K562 (cell line): ENCODE results near the gene SMC1A. TPM values are rescaled to one million over a fixed set of nuclear protein-coding genes. Genes with fewer than 3 reads are reported as not detected.

Source experiments
- ARID2 ChIP-seq: fragments of 450-650 bp; IDR thresholded peaks from 2 replicates; pipeline ENCODE4 v1.6.1; 2017; ENCODE audit warnings: antibody characterized with exemption, mild to moderate bottlenecking
- BCOR ChIP-seq: fragments of 450-650 bp; IDR thresholded peaks from 2 replicates; pipeline ENCODE4 v1.6.1; 2016
- CBX3 ChIP-seq, 2 experiments: IDR thresholded peaks; 1 replicate in 1 of 2; 2 replicates in 1 of 2; pipeline ENCODE4 v1.6.1; 2012; ENCODE audit warnings: inconsistent platforms in 2 of 2, low read length in 2 of 2, borderline replicate concordance in 1 of 2, control low read depth in 1 of 2
- CXXC5 ChIP-seq: fragments of 250-450 bp; sonication (Bioruptor Pico); IDR thresholded peaks from 2 replicates; pipeline ENCODE4 v1.8.0; 2022; ENCODE audit warnings: inconsistent platforms, mild to moderate bottlenecking, moderate library complexity
- ETS1 ChIP-seq: conservative IDR thresholded peaks from 2 replicates; pipeline ENCODE4 v1.6.1; 2011; ENCODE audit warnings: low read depth, mild to moderate bottlenecking, low read length; ENCODE audit not compliant: control insufficient read depth
- FOXK2 ChIP-seq, 2 experiments: fragments of 450-650 bp; IDR thresholded peaks in 1 of 2; conservative IDR thresholded peaks in 1 of 2; 2 replicates each; pipeline ENCODE4 v1.6.1; 2016; ENCODE audit warnings: low read depth in 2 of 2, mild to moderate bottlenecking in 1 of 2
- GATAD2B ChIP-seq: fragments of 450-650 bp; IDR thresholded peaks from 2 replicates; pipeline ENCODE4 v1.6.1; 2017; ENCODE audit warnings: mild to moderate bottlenecking, borderline replicate concordance
- L3MBTL2 ChIP-seq: fragments of 450-650 bp; IDR thresholded peaks from 2 replicates; pipeline ENCODE4 v1.6.1; 2016; ENCODE audit warnings: mild to moderate bottlenecking, moderate library complexity
- NCOA1 ChIP-seq: fragments of 450-650 bp; IDR thresholded peaks from 2 replicates; pipeline ENCODE4 v1.6.1; 2016; ENCODE audit warnings: low read depth
- NFATC3 ChIP-seq: fragments of 450-650 bp; IDR thresholded peaks from 2 replicates; pipeline ENCODE4 v1.6.1; 2017; ENCODE audit warnings: mild to moderate bottlenecking
- PML ChIP-seq: IDR thresholded peaks from 2 replicates; pipeline ENCODE4 v1.6.1; 2012; ENCODE audit warnings: low read length, inconsistent platforms
- RBM25 ChIP-seq: fragments of 200-400 bp; formaldehyde crosslinking; IDR thresholded peaks from 2 replicates; pipeline ENCODE4 v1.6.1; 2018; ENCODE audit warnings: low read length, low read depth, moderate library complexity; ENCODE audit not compliant: severe bottlenecking
- SMARCE1 ChIP-seq: fragments of 450-650 bp; IDR thresholded peaks from 2 replicates; pipeline ENCODE4 v1.7.1; 2016; ENCODE audit warnings: mild to moderate bottlenecking
- SNAPC5 ChIP-seq: fragments of 250-450 bp; sonication (Bioruptor Pico); IDR thresholded peaks from 2 replicates; pipeline ENCODE4 v1.8.0; 2021; ENCODE audit warnings: moderate library complexity, mild to moderate bottlenecking, inconsistent platforms
- TEAD1 ChIP-seq, 2 experiments: fragments of 450-650 bp in 1 of 2; sonication (generic) in 1 of 2; formaldehyde crosslinking; IDR thresholded peaks; 2 replicates each; pipeline versions ENCODE4 v1.4.0 to v1.8.0; 2020 to 2022; ENCODE audit warnings: mild to moderate bottlenecking in 2 of 2, missing genetic modification reagents in 1 of 2
- XRCC4 ChIP-seq: IDR thresholded peaks from one replicate; pipeline ENCODE4 v1.6.1; 2011; ENCODE audit not compliant: insufficient read depth, insufficient read length; ENCODE audit errors: extremely low read depth
- ZBTB49 ChIP-seq: sonication (generic); formaldehyde crosslinking; IDR thresholded peaks from 2 replicates; pipeline ENCODE4 v1.8.0; 2022; ENCODE audit warnings: missing genetic modification reagents, mild to moderate bottlenecking, borderline replicate concordance
- ZBTB9 ChIP-seq: fragments of 450-650 bp; formaldehyde crosslinking; IDR thresholded peaks from 2 replicates; pipeline ENCODE4 v1.4.0; 2020; ENCODE audit warnings: mild to moderate bottlenecking, moderate library complexity
- ZFP36 ChIP-seq: fragments of 150-350 bp; IDR thresholded peaks from 2 replicates; pipeline ENCODE4 v1.6.1; 2018; ENCODE audit warnings: low read length, low read depth; ENCODE audit not compliant: partially characterized antibody
- ZNF212 ChIP-seq: fragments of 450-650 bp; formaldehyde crosslinking; IDR thresholded peaks from 2 replicates; pipeline ENCODE4 v1.4.0; 2020; ENCODE audit warnings: mild to moderate bottlenecking
- ZNF639 ChIP-seq, 2 experiments: fragments of 200-800 bp in 1 of 2; sonication (Bioruptor generic) in 1 of 2; sonication (generic) in 1 of 2; formaldehyde crosslinking in 1 of 2; IDR thresholded peaks in 1 of 2; conservative IDR thresholded peaks in 1 of 2; 2 replicates each; pipeline versions ENCODE4 v1.5.0 to v1.6.1; 2016 to 2020; ENCODE audit warnings: missing compliant biosample characterization in 1 of 2, missing genetic modification characterization in 1 of 2, missing genetic modification reagents in 1 of 2
- ZNF695 ChIP-seq: fragments of 450-650 bp; formaldehyde crosslinking; IDR thresholded peaks from 2 replicates; pipeline ENCODE4 v1.4.0; 2020; ENCODE audit warnings: mild to moderate bottlenecking, moderate library complexity
- ZSCAN32 ChIP-seq: fragments of 450-650 bp; formaldehyde crosslinking; IDR thresholded peaks from 2 replicates; pipeline ENCODE4 v1.4.0; 2020; ENCODE audit warnings: mild to moderate bottlenecking, moderate library complexity
- polyA plus RNA-seq, 8 experiments: library from polyadenylated mRNA; depleted of rRNA in 4 of 8; stranded (reverse) in 5 of 8; unstranded in 3 of 8; fragments of >200 nt; fragmentation: Nextera tagmentation in 2 of 8; fragmentation: Illumina TruSeq in 1 of 8; extraction: Ambion mirVana in 2 of 8; extraction: Trizol in 1 of 8; gene quantifications; 2 replicates each; pipeline versions ENCODE4 v1.2.1 to v1.2.3, GENCODE V29; 2011 to 2014; ENCODE audit warnings: inconsistent platforms in 1 of 8, missing spikeins in 1 of 8
- total RNA-seq, 7 experiments: library from RNA; depleted of rRNA in 6 of 7; stranded (reverse); fragments of >200 nt in 6 of 7; fragmentation: Illumina TruSeq in 2 of 7; extraction: Trizol in 2 of 7; gene quantifications; 2 replicates each; pipeline versions ENCODE4 v1.2.1 to v1.2.3, GENCODE V29; 2011 to 2021; ENCODE audit warnings: low replicate concordance in 1 of 7

The SMC1A gene
- total and polyA plus RNA-seq, 9 of the 15 experiments (the other 6 are each of a cell fraction or from before 2014, with no cell fraction given): 28.5 to 126 (median 71.2) TPM

GRCh38 chrX:53422086-53422860 is at the start of gene SMC1A (continued):
- no peak for TF ChIP-seq ZBTB49
- no peak for TF ChIP-seq ZNF639 (CRISPR knock-in tag; conservative IDR thresholded peaks at IDR 0.05 in 1 of 2, IDR thresholded peaks at IDR 0.05 in 1 of 2)
- TF ChIP-seq SNAPC5 (CRISPR knock-in tag): no peak
- peak; percentile 76 for TF ChIP-seq CXXC5
- peak; percentile 61 for TF ChIP-seq L3MBTL2
- TF ChIP-seq ZNF212 (CRISPR knock-in tag): no peak
- no peak for TF ChIP-seq ARID2
- TF ChIP-seq GATAD2B: no peak
- TF ChIP-seq ZFP36: no peak
- no peak for TF ChIP-seq RBM25
- TF ChIP-seq XRCC4: no peak
- no peak for TF ChIP-seq SMARCE1
- TF ChIP-seq ZSCAN32 (CRISPR knock-in tag): no peak
- peak; percentile 70 to 98; a peak in 2 of 4 replicates for TF ChIP-seq FOXK2 (conservative IDR thresholded peaks at IDR 0.05 in 1 of 2, IDR thresholded peaks at IDR 0.05 in 1 of 2; ENCODE audit: low read depth in 2 of 2)
- TF ChIP-seq CBX3 (IDR thresholded peaks at IDR 0.05; ENCODE audit: borderline replicate concordance in 1 of 2, low read length in 2 of 2): no peak
- no peak for TF ChIP-seq BCOR
- TF ChIP-seq ZBTB9: no peak
- no peak for TF ChIP-seq ZNF695 (CRISPR knock-in tag)
- TF ChIP-seq NCOA1: no peak
- TF ChIP-seq NFATC3: no peak
- peak; percentile 75 for TF ChIP-seq PML
- TF ChIP-seq ETS1: peak; percentile 59
- peak in 1 of 2 experiments; percentile 31; a peak in 2 of 4 replicates for TF ChIP-seq TEAD1 (CRISPR knock-in tag; IDR thresholded peaks at IDR 0.05)
